Forelimb muscle (tissue), 1 donor: ENCODE results near the gene WDR72. TPM values are rescaled to one million over a fixed set of nuclear protein-coding genes. Genes with fewer than 3 reads are reported as not detected.

Experiments used
- polyA plus RNA-seq: library from polyadenylated mRNA; unstranded; fragments of 120-200 nt; gene quantifications from one replicate; pipeline ENCODE4 v1.2.1, GENCODE V29; 2013; ENCODE audit not compliant: insufficient read length

The WDR72 gene
- polyA plus RNA-seq, 1 donor = 0.25 TPM

Other genes with a start within 250 kb of the WDR72 start
- 2.5 TPM for gene UNC13C, start 218.8 kb upstream of the WDR72 start, polyA plus RNA-seq